Right lung (tissue), 5 donors: ENCODE data around the gene RAB11B. TPM values are rescaled to one million over a fixed set of nuclear protein-coding genes. Genes with fewer than 3 reads are reported as not detected.
A peak's percentile ranks its signal among the peaks of the same experiment; 100 is the strongest.
"Not testable (repeated sequence)": the region's sequence is repeated elsewhere in the genome, so short reads cannot be mapped to it uniquely, and the experiment has no call there.

Experiments
- DNase-seq, 2 donors: peaks; one replicate each; pipeline ENCODE4 v3.0.0-alpha.2; 2013
- polyA plus RNA-seq, 5 donors: library from polyadenylated mRNA; unstranded; fragments of 120-200 nt; gene quantifications; one replicate each; pipeline versions ENCODE4 v1.2.1 to v1.2.3, GENCODE V29; 2013; ENCODE audit warnings: inconsistent platforms in 1 of 5, low replicate concordance in 1 of 5; ENCODE audit not compliant: insufficient read length in 5 of 5, insufficient read depth in 1 of 5

Gene RAB11B
- polyA plus RNA-seq, 5 donors = 97.7 to 161 (median 121) TPM

- DNase-seq = no peak
Measured at GRCh38 chr19:8366961-8367326, 23.2 kb upstream of the RAB11B start.

- peak; percentile 94 to 96 for DNase-seq
Measured at GRCh38 chr19:8367327-8368001, 22.7 kb upstream of the RAB11B start.

GRCh38 chr19:8370176-8371010 is 19.8 kb upstream of the RAB11B start:
- DNase-seq = no peak

- no peak for DNase-seq
Measured at GRCh38 chr19:8371011-8371804, 19.0 kb upstream of the RAB11B start.

- no peak for DNase-seq
Measured at GRCh38 chr19:8373867-8374813, 16.0 kb upstream of the RAB11B start.

- DNase-seq = not testable (repeated sequence)
Measured at GRCh38 chr19:8375766-8376165, 14.4 kb upstream of the RAB11B start.

GRCh38 chr19:8376373-8376974 is 13.7 kb upstream of the RAB11B start:
- not testable (repeated sequence) for DNase-seq

- DNase-seq = no peak
Measured at GRCh38 chr19:8377598-8377997, 12.6 kb upstream of the RAB11B start.

GRCh38 chr19:8379156-8379891 is 10.8 kb upstream of the RAB11B start:
- not testable (repeated sequence) for DNase-seq

GRCh38 chr19:8384569-8384968 is 5.6 kb upstream of the RAB11B start:
- not testable (repeated sequence) for DNase-seq

- not testable (repeated sequence) for DNase-seq
Measured at GRCh38 chr19:8385103-8385502, 5.1 kb upstream of the RAB11B start.

GRCh38 chr19:8385566-8385965 is 4.6 kb upstream of the RAB11B start:
- not testable (repeated sequence) for DNase-seq

GRCh38 chr19:8386419-8386818 is 3.7 kb upstream of the RAB11B start:
- not testable (repeated sequence) for DNase-seq

GRCh38 chr19:8386990-8387389 is 3.2 kb upstream of the RAB11B start:
- no peak for DNase-seq

GRCh38 chr19:8387688-8388611 is 2.2 kb upstream of the RAB11B start:
- DNase-seq = no peak

- DNase-seq = no peak
Measured at GRCh38 chr19:8388612-8388958, 1.6 kb upstream of the RAB11B start.

GRCh38 chr19:8390617-8390981 is 439 bp downstream of the RAB11B start:
- DNase-seq = peak; percentile 84 to 87

GRCh38 chr19:8391198-8392016 is 1.2 kb downstream of the RAB11B start:
- DNase-seq = no peak
